Central memory CD8-positive, alpha-beta T cell (primary cell): Measurements from ENCODE around the gene AXDND1.

Experiments used
- ATAC-seq: fragments of 150-1000 bp; cut with Tn5 transposase; replicated peaks from 2 replicates; pipeline ENCODE4 v1.10.0; 2022; ENCODE audit warnings: mild to moderate bottlenecking, moderate FRiP score, moderate number of reproducible peaks; ENCODE audit not compliant: poor library complexity, severe bottlenecking; ENCODE audit errors: extremely low read depth
- DNase-seq, 2 donors: peaks; one replicate each; pipeline ENCODE4 v3.0.0; 2021; ENCODE audit warnings: low spot score in 2 of 2
- H3K27ac Mint-ChIP-seq: one replicate; pipeline ENCODE4 v1.8.0; 2022; ENCODE audit warnings: low read depth, mild to moderate bottlenecking, moderate library complexity, mixed read lengths
- H3K27me3 Mint-ChIP-seq: one replicate; pipeline ENCODE4 v1.8.0; 2022; ENCODE audit warnings: mixed read lengths
- H3K36me3 Mint-ChIP-seq: one replicate; pipeline ENCODE4 v1.8.0; 2022; ENCODE audit warnings: mild to moderate bottlenecking, moderate library complexity, mixed read lengths; ENCODE audit not compliant: insufficient read depth
- H3K4me1 Mint-ChIP-seq: one replicate; pipeline ENCODE4 v1.8.0; 2022; ENCODE audit warnings: mixed read lengths
- H3K4me3 Mint-ChIP-seq: one replicate; pipeline ENCODE4 v1.8.0; 2022; ENCODE audit warnings: mild to moderate bottlenecking, moderate library complexity, mixed read lengths
- H3K9me3 Mint-ChIP-seq: one replicate; pipeline ENCODE4 v1.8.0; 2022; ENCODE audit warnings: mixed read lengths

Gene AXDND1

DNA sequence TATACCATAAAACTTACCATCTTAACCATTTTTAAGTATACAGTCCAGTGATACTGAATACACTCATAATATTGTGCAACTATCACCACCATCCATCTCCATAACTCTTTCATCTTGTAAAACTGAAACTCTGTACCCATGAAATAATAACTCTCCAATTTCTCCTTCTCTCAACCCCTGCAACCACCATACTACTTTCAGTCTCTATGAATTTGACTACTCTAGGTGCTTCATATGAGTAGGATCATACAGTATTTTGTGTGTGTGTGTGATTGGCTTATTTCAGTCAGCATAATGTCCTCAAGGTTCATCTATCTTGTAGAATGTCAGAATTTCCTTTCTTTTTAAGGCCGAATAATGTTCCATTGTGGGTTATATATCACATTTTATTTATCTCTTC, 192.3 kb downstream of the AXDND1 start:
- Mint-ChIP-seq H3K36me3 (peaks cover 1% of the 10 kb centered on the region), H3K27ac (no peak overlapping the region), H3K4me3 (no peak overlapping the region), H3K27me3 (no peaks in the 10 kb centered on the region), H3K9me3 (no peaks in the 10 kb centered on the region), H3K4me1 (no peaks in the 10 kb centered on the region)
- DNase-seq (no peak), ATAC-seq (no peak)

GRCh38 chr1:179575497-179576314, 209.9 kb downstream of the AXDND1 start, which contains the start of gene NPHS2:
Gene NPHS2, minus strand, starts transcription at chr1:179575948. Its CDS starts 84 bp downstream, at chr1:179575864.
- Mint-ChIP-seq H3K4me3 (no peak within 1 kb of the TSS), H3K27me3 (peaks cover 71% of the 10 kb centered on the region), H3K36me3 (no peaks in the 10 kb centered on the region), H3K27ac (no peak within 1 kb of the TSS), H3K4me1 (no peaks in the 10 kb centered on the region), H3K9me3 (no peaks in the 10 kb centered on the region)
- DNase-seq (no peak), ATAC-seq (no peak)

DNA sequence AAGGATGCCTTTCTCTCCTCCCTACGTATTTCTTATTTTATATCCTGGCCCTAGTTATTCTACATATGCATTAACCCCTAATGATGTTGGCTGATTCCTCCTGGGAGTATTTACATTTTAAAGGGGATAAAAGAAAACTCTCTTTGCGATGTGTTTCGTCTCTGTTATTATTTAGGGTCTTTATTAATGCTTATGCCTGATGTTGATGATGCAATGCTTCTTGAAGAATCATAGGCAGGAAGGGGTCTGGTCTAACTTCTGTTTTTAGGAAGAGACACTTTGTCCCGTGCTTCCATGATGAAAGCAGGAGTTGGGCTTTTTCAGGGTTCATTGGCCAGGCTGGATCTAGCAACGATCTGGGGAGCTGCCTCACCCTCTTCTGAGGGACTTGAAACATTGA, 210.7 kb downstream of the AXDND1 start:
- H3K36me3 Mint-ChIP-seq: no peaks in the 10 kb centered on the region
- ATAC-seq (no peak), DNase-seq (no peak)
- H3K27me3 Mint-ChIP-seq: peaks cover 74% of the 10 kb centered on the region
- H3K27ac Mint-ChIP-seq: no peak overlapping the region
- no peaks in the 10 kb centered on the region for H3K4me1 Mint-ChIP-seq
- no peak overlapping the region for H3K4me3 Mint-ChIP-seq
- H3K9me3 Mint-ChIP-seq: no peaks in the 10 kb centered on the region

GRCh38 chr1:179583771-179584320, 218.1 kb downstream of the AXDND1 start:
- Mint-ChIP-seq H3K4me1 (no peaks in the 10 kb centered on the region), H3K27me3 (peaks cover 59% of the 10 kb centered on the region)

DNA sequence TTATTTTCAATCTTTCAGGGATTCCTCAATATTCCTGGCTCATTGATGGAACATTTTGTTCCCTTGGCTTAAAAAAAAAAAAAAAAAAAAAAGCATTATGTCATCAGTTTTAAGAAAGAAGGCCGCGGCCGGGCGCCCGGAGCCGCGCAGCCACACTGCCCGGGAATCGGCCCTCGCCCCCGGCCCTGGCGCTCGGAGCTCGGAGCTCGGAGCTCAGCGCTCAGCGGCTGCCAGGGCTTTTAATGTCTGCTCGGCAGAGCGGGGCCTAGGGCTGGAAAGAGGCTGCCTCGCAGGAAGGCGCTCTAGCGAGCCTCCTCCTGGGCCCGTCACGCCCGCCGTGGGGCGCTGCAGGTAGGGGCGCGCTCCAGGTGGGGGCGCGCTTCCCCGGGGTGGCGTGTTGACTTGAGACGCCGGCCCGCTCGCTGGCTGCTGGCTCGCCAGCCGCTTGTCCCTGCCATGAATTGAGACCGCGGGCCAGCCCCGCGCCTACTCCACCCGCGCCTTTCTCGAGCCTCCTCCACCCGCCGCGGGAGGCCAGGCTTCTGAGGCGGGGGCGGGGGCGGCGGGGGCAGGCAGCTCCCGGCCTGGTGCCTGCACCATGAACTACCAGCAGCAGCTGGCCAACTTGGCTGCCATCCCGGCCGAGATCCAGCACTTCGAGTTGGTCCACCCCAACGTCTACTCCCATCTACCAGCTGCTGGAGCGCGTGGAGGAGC, 220.5 kb downstream of the AXDND1 start:
- no peak for ATAC-seq
- Mint-ChIP-seq H3K4me1 (no peaks in the 10 kb centered on the region), H3K4me3 (no peak overlapping the region), H3K9me3 (no peaks in the 10 kb centered on the region), H3K27me3 (peaks cover 57% of the 10 kb centered on the region), H3K27ac (no peak overlapping the region), H3K36me3 (no peaks in the 10 kb centered on the region)
- no peak for DNase-seq

More at GRCh38 chr1:179583771-179584320, 218.1 kb downstream of the AXDND1 start:
- no peak for DNase-seq
- Mint-ChIP-seq H3K36me3 (no peaks in the 10 kb centered on the region), H3K27ac (no peak overlapping the region), H3K4me3 (no peak overlapping the region), H3K9me3 (no peaks in the 10 kb centered on the region)
- no peak for ATAC-seq

DNA sequence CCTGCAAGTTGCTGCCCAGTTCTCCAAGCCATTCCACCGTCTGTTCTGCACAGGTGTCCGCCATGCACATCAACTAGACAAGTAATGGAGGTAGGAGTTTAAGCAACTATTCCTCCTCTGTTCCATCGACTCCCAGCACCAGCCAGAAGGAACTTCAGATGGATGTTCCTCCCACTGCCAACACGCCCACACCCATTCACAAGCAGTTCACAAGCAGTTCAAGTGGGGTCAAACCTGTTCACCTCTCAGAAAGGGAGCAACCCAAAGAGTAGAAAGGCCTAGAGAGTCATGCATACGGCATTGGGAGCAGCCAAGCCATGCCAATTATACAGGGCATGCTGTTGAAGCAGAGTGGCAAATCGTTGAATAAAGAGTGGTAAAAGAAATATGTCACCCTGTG, 221.6 kb downstream of the AXDND1 start:
- H3K27me3 Mint-ChIP-seq: peaks cover 54% of the 10 kb centered on the region
- no peaks in the 10 kb centered on the region for H3K4me1 Mint-ChIP-seq
- ATAC-seq (no peak), DNase-seq (no peak)
- no peaks in the 10 kb centered on the region for H3K9me3 Mint-ChIP-seq
- no peak overlapping the region for H3K27ac Mint-ChIP-seq
- H3K36me3 Mint-ChIP-seq: no peaks in the 10 kb centered on the region
- no peak overlapping the region for H3K4me3 Mint-ChIP-seq

DNA sequence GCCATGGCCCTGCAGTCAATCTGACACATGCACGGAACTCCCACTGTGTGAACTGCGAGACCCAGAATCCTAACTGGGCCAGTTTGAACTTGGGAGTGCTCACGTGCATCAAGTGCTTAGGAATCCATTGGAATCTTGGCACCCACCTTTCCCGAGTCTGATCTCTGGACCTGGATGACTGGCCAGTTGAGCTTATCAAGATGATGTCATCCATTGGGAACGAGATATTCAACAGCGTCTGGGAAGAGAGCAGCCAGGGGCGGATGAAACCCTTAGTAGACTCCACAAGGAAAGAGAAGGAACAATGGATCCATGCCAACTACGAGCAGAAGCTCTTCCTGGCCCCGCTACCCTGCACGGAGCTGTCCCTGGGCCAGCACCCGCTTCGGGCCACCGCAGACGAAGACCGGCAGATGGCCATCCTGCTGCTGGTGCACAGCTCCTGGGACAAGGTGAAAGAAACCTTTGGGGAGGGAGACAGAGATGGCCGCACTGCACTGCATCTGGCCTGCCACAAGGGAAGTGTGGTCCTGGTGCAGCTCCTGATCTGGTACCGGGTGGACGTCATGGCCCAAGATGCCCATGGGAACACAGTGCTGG, 222.8 kb downstream of the AXDND1 start:
- Mint-ChIP-seq H3K9me3 (no peaks in the 10 kb centered on the region), H3K4me3 (no peak overlapping the region), H3K4me1 (no peaks in the 10 kb centered on the region), H3K36me3 (no peaks in the 10 kb centered on the region), H3K27me3 (peaks cover 47% of the 10 kb centered on the region), H3K27ac (no peak overlapping the region)
- DNase-seq (no peak), ATAC-seq (no peak)

GRCh38 chr1:179589509-179589908, 223.7 kb downstream of the AXDND1 start:
- DNase-seq (no peak), ATAC-seq (no peak)
- Mint-ChIP-seq H3K27me3 (peaks cover 37% of the 10 kb centered on the region), H3K4me1 (no peaks in the 10 kb centered on the region), H3K27ac (no peak overlapping the region), H3K4me3 (no peak overlapping the region), H3K36me3 (no peaks in the 10 kb centered on the region), H3K9me3 (no peaks in the 10 kb centered on the region)

GRCh38 chr1:179590671-179591070, 224.9 kb downstream of the AXDND1 start:
- no peak overlapping the region for H3K4me3 Mint-ChIP-seq
- H3K27me3 Mint-ChIP-seq: peaks cover 25% of the 10 kb centered on the region
- H3K4me1 Mint-ChIP-seq: no peaks in the 10 kb centered on the region
- no peaks in the 10 kb centered on the region for H3K9me3 Mint-ChIP-seq
- no peak for ATAC-seq
- no peak overlapping the region for H3K27ac Mint-ChIP-seq
- DNase-seq: no peak
- H3K36me3 Mint-ChIP-seq: no peaks in the 10 kb centered on the region

- DNase-seq (no peak), ATAC-seq (no peak)
- Mint-ChIP-seq H3K36me3 (no peaks in the 10 kb centered on the region), H3K4me1 (no peaks in the 10 kb centered on the region), H3K27me3 (peaks cover 22% of the 10 kb centered on the region), H3K9me3 (no peaks in the 10 kb centered on the region), H3K4me3 (no peak overlapping the region), H3K27ac (no peak overlapping the region)
Observed at GRCh38 chr1:179591253-179591591, 225.5 kb downstream of the AXDND1 start.

DNA sequence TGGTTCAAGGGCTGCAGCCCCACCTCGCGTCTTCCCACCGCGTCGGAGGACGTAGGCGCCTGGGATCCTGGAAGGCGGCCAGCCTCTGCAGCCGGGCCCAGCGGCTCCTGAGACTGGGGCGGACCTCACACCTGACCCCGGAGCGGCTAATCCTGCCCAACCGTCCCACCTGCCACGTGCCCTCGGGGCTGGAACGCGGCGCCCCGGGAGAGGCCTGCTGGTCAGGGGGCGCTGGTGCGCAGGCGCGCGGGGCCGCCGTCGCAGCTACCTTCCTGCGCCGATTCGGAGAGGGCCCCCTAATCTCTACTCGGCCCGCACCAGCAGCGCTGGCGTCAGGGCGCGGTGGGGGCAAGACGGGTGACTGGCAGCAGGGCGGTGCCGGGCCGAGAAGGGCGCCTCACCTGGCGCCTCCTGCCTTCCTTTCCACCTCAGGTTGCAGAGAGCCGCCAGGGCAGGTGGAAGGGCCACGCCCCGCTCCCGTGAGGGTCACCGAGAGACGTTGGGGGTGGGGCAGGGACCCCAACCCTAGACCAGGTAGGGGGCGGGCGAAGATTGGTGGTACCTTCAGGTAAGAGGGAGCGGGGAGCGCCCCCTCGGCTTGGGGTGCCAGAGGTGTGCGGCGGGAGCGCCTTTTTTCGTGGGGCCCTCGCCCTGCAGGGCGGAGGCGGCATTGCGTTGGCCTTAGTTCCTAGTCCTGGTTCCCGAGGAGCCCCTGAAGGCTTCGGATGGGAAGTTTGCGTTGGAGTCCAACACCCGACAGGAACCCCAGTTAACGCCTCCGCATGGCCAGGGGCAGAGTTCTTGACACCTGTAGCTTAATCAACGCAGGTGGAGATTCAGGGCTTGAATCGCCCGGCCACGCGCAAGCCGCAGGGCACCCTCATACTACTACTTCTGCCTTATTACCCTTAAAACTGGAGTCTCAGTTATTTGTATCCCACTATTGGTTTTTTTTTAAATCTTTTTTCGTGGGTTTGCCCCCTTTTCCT, 226.1 kb downstream of the AXDND1 start, which contains the start of gene TDRD5:
TSS of gene TDRD5 (plus strand) at position 241 of the 989 bp plus-strand sequence. CDS start 784 bp downstream, outside the sequence.
- no peaks in the 10 kb centered on the region for H3K36me3 Mint-ChIP-seq
- no peak within 1 kb of the TSS for H3K4me3 Mint-ChIP-seq
- ATAC-seq: no peak
- peaks cover 25% of the 10 kb centered on the region for H3K27me3 Mint-ChIP-seq
- H3K9me3 Mint-ChIP-seq: no peaks in the 10 kb centered on the region
- no peaks in the 10 kb centered on the region for H3K4me1 Mint-ChIP-seq
- H3K27ac Mint-ChIP-seq: no peak within 1 kb of the TSS
- DNase-seq: no peak

- ATAC-seq: no peak
- DNase-seq: no peak
- no peaks in the 10 kb centered on the region for H3K9me3 Mint-ChIP-seq
- H3K27ac Mint-ChIP-seq: no peak overlapping the region
- peaks cover 43% of the 10 kb centered on the region for H3K27me3 Mint-ChIP-seq
- no peaks in the 10 kb centered on the region for H3K36me3 Mint-ChIP-seq
- no peak overlapping the region for H3K4me3 Mint-ChIP-seq
- no peaks in the 10 kb centered on the region for H3K4me1 Mint-ChIP-seq
Observed at GRCh38 chr1:179598631-179599030, 232.9 kb downstream of the AXDND1 start.
